Central memory CD8-positive, alpha-beta T cell (primary cell): Measurements from ENCODE around the gene CD209.
"Not testable (repeated sequence)": the region's sequence is repeated elsewhere in the genome, so short reads cannot be mapped to it uniquely, and the experiment has no call there.

Source experiments
- ATAC-seq: fragments of 150-1000 bp; cut with Tn5 transposase; replicated peaks from 2 replicates; pipeline ENCODE4 v1.10.0; 2022; ENCODE audit warnings: mild to moderate bottlenecking, moderate FRiP score, moderate number of reproducible peaks; ENCODE audit not compliant: poor library complexity, severe bottlenecking; ENCODE audit errors: extremely low read depth
- DNase-seq, 2 donors: peaks; one replicate each; pipeline ENCODE4 v3.0.0; 2021; ENCODE audit warnings: low spot score in 2 of 2
- H3K27ac Mint-ChIP-seq: one replicate; pipeline ENCODE4 v1.8.0; 2022; ENCODE audit warnings: low read depth, mild to moderate bottlenecking, moderate library complexity, mixed read lengths
- H3K27me3 Mint-ChIP-seq: one replicate; pipeline ENCODE4 v1.8.0; 2022; ENCODE audit warnings: mixed read lengths
- H3K36me3 Mint-ChIP-seq: one replicate; pipeline ENCODE4 v1.8.0; 2022; ENCODE audit warnings: mild to moderate bottlenecking, moderate library complexity, mixed read lengths; ENCODE audit not compliant: insufficient read depth
- H3K4me1 Mint-ChIP-seq: one replicate; pipeline ENCODE4 v1.8.0; 2022; ENCODE audit warnings: mixed read lengths
- H3K4me3 Mint-ChIP-seq: one replicate; pipeline ENCODE4 v1.8.0; 2022; ENCODE audit warnings: mild to moderate bottlenecking, moderate library complexity, mixed read lengths
- H3K9me3 Mint-ChIP-seq: one replicate; pipeline ENCODE4 v1.8.0; 2022; ENCODE audit warnings: mixed read lengths

The CD209 gene

GRCh38 chr19:7783991-7784423 lies 36.7 kb upstream of the CD209 start:
- Mint-ChIP-seq H3K27ac (no peak overlapping the region), H3K4me3 (no peak overlapping the region), H3K27me3 (peaks cover 81% of the 10 kb centered on the region), H3K36me3 (peaks cover 3% of the 10 kb centered on the region), H3K9me3 (no peaks in the 10 kb centered on the region), H3K4me1 (peaks cover 6% of the 10 kb centered on the region)
- ATAC-seq (no peak), DNase-seq (no peak)

GRCh38 chr19:7781157-7781556 lies 33.8 kb upstream of the CD209 start:
- Mint-ChIP-seq H3K4me3 (no peak overlapping the region), H3K4me1 (no peaks in the 10 kb centered on the region), H3K36me3 (no peaks in the 10 kb centered on the region), H3K9me3 (no peaks in the 10 kb centered on the region), H3K27me3 (peaks cover 74% of the 10 kb centered on the region), H3K27ac (no peak overlapping the region)
- DNase-seq (no peak), ATAC-seq (no peak)

DNA sequence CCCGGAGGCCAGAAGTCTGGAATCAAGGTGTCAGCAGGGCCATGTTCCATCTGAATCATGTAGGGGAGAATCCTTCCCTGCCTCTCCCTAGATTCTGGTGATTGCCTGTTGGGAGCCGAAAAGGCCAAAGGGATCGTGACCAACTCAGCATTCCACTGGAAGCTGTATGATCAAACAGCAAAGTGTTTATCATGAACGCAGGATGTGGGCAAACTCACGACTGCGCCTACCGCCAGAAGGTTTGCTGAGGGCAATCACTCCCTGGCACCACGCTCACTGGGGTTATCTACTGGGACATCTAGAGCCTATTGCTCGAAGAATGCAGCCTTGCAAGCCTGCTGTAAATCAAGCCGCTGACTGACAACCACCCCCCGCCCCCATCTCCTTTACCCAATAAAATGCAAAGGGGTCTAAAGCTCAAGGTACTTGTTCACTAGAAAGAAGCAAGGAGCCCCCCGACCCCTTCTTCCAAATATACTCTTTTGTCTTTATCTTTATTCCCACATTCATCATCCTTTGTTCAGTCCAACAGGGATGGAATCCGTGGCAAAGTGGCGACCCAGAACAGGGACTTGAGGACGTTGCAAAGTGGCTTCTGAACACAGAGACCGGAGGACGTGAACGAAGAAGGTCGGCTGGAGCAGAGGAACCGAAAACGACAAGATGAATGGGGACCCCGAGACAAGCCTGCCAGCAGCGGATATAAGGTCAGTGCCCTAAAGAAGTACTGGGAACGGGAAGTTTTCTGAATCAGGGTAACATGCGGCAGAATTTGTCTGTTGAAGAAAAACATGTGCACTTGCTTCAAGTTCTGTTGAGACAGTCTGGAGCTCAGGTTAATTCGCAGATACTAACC lies 32.5 kb upstream of the CD209 start:
- DNase-seq (no peak), ATAC-seq (no peak)
- Mint-ChIP-seq H3K4me1 (no peaks in the 10 kb centered on the region), H3K9me3 (no peaks in the 10 kb centered on the region), H3K4me3 (no peak overlapping the region), H3K27me3 (peaks cover 61% of the 10 kb centered on the region), H3K36me3 (peaks cover 1% of the 10 kb centered on the region), H3K27ac (no peak overlapping the region)

DNA sequence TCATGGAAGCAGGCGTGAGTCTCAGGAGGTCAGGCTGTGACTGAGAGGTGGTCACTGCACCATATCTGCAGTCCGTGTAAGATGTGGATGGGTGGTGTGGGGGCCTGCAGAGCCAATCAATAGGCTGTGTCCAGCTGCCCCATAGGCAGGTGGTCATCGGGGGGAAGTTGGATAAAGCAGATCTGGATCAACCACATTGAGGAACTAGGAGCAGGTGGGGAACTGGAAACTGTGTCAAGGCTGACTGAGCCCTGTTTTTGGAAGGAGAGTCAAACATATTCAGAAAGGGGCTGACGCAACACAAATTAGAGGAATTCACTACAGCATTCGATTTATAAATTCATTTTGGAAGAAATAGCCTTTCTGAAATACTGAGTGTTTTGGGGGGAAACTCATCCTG lies 30.7 kb upstream of the CD209 start:
- H3K27ac Mint-ChIP-seq, result no peak overlapping the region
- H3K4me3 Mint-ChIP-seq, result no peak overlapping the region
- DNase-seq (no peak), ATAC-seq (no peak)
- H3K36me3 Mint-ChIP-seq, result peaks cover 1% of the 10 kb centered on the region
- peaks cover 43% of the 10 kb centered on the region for H3K27me3 Mint-ChIP-seq
- H3K4me1 Mint-ChIP-seq, result peaks cover under 1% of the 10 kb centered on the region
- H3K9me3 Mint-ChIP-seq, result no peaks in the 10 kb centered on the region

GRCh38 chr19:7775761-7776160 lies 28.4 kb upstream of the CD209 start:
- Mint-ChIP-seq H3K27me3 (peaks cover 26% of the 10 kb centered on the region), H3K4me1 (peaks cover 14% of the 10 kb centered on the region), H3K27ac (no peak overlapping the region), H3K4me3 (no peak overlapping the region), H3K36me3 (peaks cover 1% of the 10 kb centered on the region), H3K9me3 (no peaks in the 10 kb centered on the region)
- ATAC-seq, result no peak
- no peak for DNase-seq

DNA sequence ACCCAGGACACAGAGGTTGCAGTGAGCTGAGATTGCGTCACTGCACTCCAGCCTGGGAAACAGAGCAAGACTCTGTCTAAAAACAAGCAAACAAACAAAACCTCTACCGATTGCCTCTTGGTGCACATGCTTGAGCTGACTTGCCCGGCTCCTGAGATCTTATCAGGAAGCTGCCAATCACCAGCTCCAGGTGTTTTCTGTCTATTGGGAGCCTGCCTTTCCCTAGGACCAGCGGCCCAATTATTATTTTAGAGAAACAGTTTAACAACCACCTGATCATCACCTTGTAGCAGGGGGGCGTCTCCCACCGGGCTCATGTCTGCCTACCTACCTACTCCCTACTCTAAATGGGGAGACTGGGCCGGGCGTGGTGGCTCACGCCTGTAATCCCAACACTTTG lies 26.5 kb upstream of the CD209 start:
- H3K27ac Mint-ChIP-seq, result no peak overlapping the region
- H3K27me3 Mint-ChIP-seq, result peaks cover 17% of the 10 kb centered on the region
- DNase-seq (no peak), ATAC-seq (no peak)
- peaks cover 1% of the 10 kb centered on the region for H3K36me3 Mint-ChIP-seq
- no peak overlapping the region for H3K4me3 Mint-ChIP-seq
- peaks cover 14% of the 10 kb centered on the region for H3K4me1 Mint-ChIP-seq
- no peaks in the 10 kb centered on the region for H3K9me3 Mint-ChIP-seq

DNA sequence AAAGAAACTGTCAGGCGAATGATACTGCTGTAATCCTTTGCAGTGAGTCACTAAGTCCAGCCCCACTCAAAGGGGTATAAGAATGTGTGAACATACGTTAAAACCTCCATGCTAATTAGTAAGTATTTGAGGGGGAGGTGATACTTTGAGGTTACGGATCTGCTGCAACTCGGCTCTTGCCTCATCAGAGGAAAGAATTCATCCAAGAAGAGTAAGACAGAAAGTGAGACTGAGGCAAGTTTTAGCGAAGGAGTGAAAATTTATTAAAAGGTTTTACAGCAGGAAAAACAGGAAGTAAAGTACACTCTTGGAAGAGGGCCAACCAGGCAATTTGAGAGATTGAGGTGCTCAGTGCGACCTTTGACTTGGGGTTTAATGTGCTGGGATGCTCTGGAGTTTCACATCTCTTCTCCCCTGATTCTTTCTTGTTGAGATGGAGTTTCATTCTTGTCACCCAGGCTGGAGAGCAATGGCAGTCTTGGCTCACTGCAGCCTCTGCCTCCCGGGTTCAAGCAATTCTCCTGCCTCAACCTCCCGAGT lies 25.5 kb upstream of the CD209 start:
- Mint-ChIP-seq H3K27me3 (peaks cover 12% of the 10 kb centered on the region), H3K4me3 (peak overlapping the region; percentile 47), H3K4me1 (peaks cover 14% of the 10 kb centered on the region), H3K36me3 (peaks cover 1% of the 10 kb centered on the region), H3K9me3 (no peaks in the 10 kb centered on the region), H3K27ac (peak overlapping the region; percentile 23)
- ATAC-seq (peak; percentile 98), DNase-seq (peak in 1 of 2 donors; percentile 16)

GRCh38 chr19:7771072-7771471 lies 23.7 kb upstream of the CD209 start:
- Mint-ChIP-seq H3K27me3 (no peaks in the 10 kb centered on the region), H3K4me1 (peaks cover 14% of the 10 kb centered on the region), H3K36me3 (peaks cover 1% of the 10 kb centered on the region), H3K4me3 (no peak overlapping the region), H3K9me3 (no peaks in the 10 kb centered on the region), H3K27ac (peak overlapping the region; percentile 61)
- ATAC-seq (no peak), DNase-seq (no peak)

DNA sequence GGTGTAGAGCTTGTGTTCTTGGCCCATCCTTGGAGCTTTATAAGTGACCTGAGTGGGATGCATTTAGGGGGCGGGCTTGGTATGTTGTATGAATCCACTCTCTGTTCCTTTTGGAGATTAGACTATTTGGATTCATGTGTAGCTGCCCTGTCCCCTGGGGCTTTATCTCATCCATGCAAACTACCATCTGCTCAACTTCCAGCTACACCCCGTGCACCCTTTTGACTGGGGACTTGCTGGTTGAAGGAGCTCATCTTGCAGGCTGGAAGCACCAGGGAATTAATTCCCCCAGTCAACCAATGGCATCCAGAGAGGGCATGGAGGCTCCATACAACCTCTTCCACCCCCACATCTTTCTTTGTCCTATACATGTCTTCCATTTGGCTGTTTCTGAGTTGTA lies 21.8 kb upstream of the CD209 start:
- H3K4me3 Mint-ChIP-seq, result no peak overlapping the region
- no peak overlapping the region for H3K27ac Mint-ChIP-seq
- no peaks in the 10 kb centered on the region for H3K36me3 Mint-ChIP-seq
- peaks cover 14% of the 10 kb centered on the region for H3K4me1 Mint-ChIP-seq
- DNase-seq, result no peak
- no peaks in the 10 kb centered on the region for H3K9me3 Mint-ChIP-seq
- no peak for ATAC-seq
- H3K27me3 Mint-ChIP-seq, result no peaks in the 10 kb centered on the region

- ATAC-seq (no peak), DNase-seq (no peak)
- Mint-ChIP-seq H3K9me3 (no peaks in the 10 kb centered on the region), H3K27me3 (peaks cover 14% of the 10 kb centered on the region), H3K27ac (no peak overlapping the region), H3K36me3 (no peaks in the 10 kb centered on the region), H3K4me1 (peaks cover 8% of the 10 kb centered on the region), H3K4me3 (no peak overlapping the region)
Measured at GRCh38 chr19:7767487-7767886, 20.2 kb upstream of the CD209 start.

DNA sequence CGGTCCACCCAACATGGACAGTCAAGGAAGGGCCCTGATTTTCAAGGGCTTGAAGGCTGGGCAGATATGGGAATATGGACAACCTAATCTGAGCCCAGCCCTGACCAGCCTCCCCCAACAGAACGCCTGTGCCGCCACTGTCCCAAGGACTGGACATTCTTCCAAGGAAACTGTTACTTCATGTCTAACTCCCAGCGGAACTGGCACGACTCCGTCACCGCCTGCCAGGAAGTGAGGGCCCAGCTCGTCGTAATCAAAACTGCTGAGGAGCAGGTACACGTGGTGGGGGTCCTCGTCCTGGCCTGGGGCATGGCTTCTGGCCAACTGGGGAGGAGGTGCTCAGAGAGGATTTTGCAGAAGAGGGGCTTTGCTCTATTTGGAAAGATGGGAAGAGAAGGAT lies 19.2 kb upstream of the CD209 start:
- Mint-ChIP-seq H3K4me3 (no peak overlapping the region), H3K36me3 (no peaks in the 10 kb centered on the region), H3K27me3 (peaks cover 18% of the 10 kb centered on the region), H3K4me1 (no peaks in the 10 kb centered on the region), H3K9me3 (no peaks in the 10 kb centered on the region), H3K27ac (no peak overlapping the region)
- ATAC-seq (no peak), DNase-seq (no peak)

DNA sequence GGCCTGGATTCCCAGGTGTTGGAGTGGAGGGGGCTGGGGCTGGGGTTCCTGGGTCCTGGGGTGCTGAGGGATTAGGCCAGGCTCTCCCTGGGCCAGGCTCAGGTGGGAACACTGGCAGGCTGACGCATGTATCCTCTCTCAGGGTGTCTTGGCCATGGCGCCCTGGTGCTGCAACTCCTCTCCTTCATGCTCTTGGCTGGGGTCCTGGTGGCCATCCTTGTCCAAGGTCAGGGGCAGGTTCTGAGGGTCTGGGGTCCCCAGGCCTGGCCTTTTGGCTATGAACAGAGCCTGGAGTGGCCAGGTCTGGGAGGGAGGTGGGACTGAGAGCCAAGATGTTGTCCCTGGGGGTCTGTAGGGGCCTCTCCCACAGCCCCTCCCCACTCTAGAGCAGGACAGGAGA lies 17.7 kb upstream of the CD209 start:
- not testable (repeated sequence) for H3K36me3 Mint-ChIP-seq, DNase-seq, ATAC-seq, H3K9me3 Mint-ChIP-seq, H3K4me3 Mint-ChIP-seq, H3K27ac Mint-ChIP-seq, H3K4me1 Mint-ChIP-seq
- H3K27me3 Mint-ChIP-seq, result peaks cover 18% of the 10 kb centered on the region

DNA sequence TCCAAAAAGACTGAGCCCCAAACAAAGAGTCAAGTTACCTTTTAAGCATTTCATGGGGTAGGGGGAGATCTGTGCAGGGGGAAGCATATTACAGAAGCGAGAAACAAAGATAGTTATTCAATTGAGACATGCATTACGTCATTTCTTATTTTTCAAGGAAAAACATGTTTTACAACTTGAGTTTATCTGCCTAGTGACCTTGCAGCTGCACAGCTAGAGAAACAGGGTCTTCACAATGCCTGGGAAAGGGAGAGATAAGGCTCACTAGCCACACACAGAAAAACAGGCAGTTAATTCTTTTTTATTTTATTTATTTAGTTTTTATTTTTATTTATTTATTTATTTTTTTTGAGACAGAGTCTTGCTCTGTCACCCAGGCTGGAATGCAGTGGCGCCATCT lies 16.8 kb upstream of the CD209 start:
- H3K27me3 Mint-ChIP-seq, result peaks cover 18% of the 10 kb centered on the region
- ATAC-seq, H3K4me3 Mint-ChIP-seq, H3K4me1 Mint-ChIP-seq, H3K9me3 Mint-ChIP-seq, H3K36me3 Mint-ChIP-seq, H3K27ac Mint-ChIP-seq, DNase-seq: not testable (repeated sequence)
